ENCODE data around the gene GMPR. TPM values are rescaled to one million over a fixed set of nuclear protein-coding genes. Genes with fewer than 3 reads are reported as not detected.
A peak's percentile ranks its signal among the peaks of the same experiment; 100 is the strongest.

Gene GMPR
- 10 to 100 TPM; 18.5 to 47.6 (median 22.5) TPM for total RNA-seq
- 10 to 100 TPM; 17.0 to 49.1 (median 31.8) TPM for polyA plus RNA-seq
- long read RNA-seq, donor 1, transcript GMPR-201 (9 exons, 1,515 nt): major isoform, 11 of 22 reads
- long read RNA-seq, donor 1, transcript GMPR-202 (2 exons, 793 nt): major isoform, 11 of 22 reads
- long read RNA-seq, donor 1, partial matches to known transcripts: 0 of 22 reads
- long read RNA-seq, donor 1, other reads (novel, unspliced or antisense): 0 of 22 reads
- long read RNA-seq, donor 2, transcript GMPR-202 (2 exons, 793 nt): minor isoform, 7 of 19 reads
- long read RNA-seq, donor 2, transcript GMPR-201 (9 exons, 1,515 nt): major isoform, 12 of 19 reads
- long read RNA-seq, donor 2, partial matches to known transcripts: 0 of 19 reads
- long read RNA-seq, donor 2, other reads (novel, unspliced or antisense): 0 of 19 reads
- long read RNA-seq, donor 3, transcript GMPR-201 (9 exons, 1,515 nt): major isoform, 15 of 16 reads
- long read RNA-seq, donor 3, partial matches to known transcripts: 0 of 16 reads
- long read RNA-seq, donor 3, other reads (novel, unspliced or antisense): 0 of 16 reads
- long read RNA-seq, donor 4, transcript GMPR-201 (9 exons, 1,515 nt): major isoform, 20 of 22 reads
- long read RNA-seq, donor 4, partial matches to known transcripts: 2 of 22 reads
- long read RNA-seq, donor 4, other reads (novel, unspliced or antisense): 0 of 22 reads
- long read RNA-seq, donor 5, transcript GMPR-201 (9 exons, 1,515 nt): major isoform, 72 of 83 reads
- long read RNA-seq, donor 5, partial matches to known transcripts: 3 of 83 reads
- long read RNA-seq, donor 5, other reads (novel, unspliced or antisense): 8 of 83 reads
- long read RNA-seq, donor 6, transcript GMPR-201 (9 exons, 1,515 nt): major isoform, 5 of 5 reads
- long read RNA-seq, donor 6, partial matches to known transcripts: 0 of 5 reads
- long read RNA-seq, donor 6, other reads (novel, unspliced or antisense): 0 of 5 reads
- long read RNA-seq, donor 7, partial matches to known transcripts: 0 of 8 reads
- long read RNA-seq, donor 7, other reads (novel, unspliced or antisense): 0 of 8 reads
- long read RNA-seq, donor 8, transcript GMPR-201 (9 exons, 1,515 nt): minor isoform, 13 of 31 reads
- long read RNA-seq, donor 8, transcript GMPR-202 (2 exons, 793 nt): major isoform, 18 of 31 reads
- long read RNA-seq, donor 8, partial matches to known transcripts: 0 of 31 reads
- long read RNA-seq, donor 8, other reads (novel, unspliced or antisense): 0 of 31 reads
- long read RNA-seq, donor 9, transcript GMPR-202 (2 exons, 793 nt): minor isoform, 7 of 23 reads
- long read RNA-seq, donor 9, transcript GMPR-201 (9 exons, 1,515 nt): major isoform, 11 of 23 reads
- long read RNA-seq, donor 9, partial matches to known transcripts: 5 of 23 reads
- long read RNA-seq, donor 9, other reads (novel, unspliced or antisense): 0 of 23 reads
- long read RNA-seq, donor 10, transcript GMPR-201 (9 exons, 1,515 nt): major isoform, 7 of 14 reads
- long read RNA-seq, donor 10, transcript GMPR-202 (2 exons, 793 nt): major isoform, 7 of 14 reads
- long read RNA-seq, donor 10, partial matches to known transcripts: 0 of 14 reads
- long read RNA-seq, donor 10, other reads (novel, unspliced or antisense): 0 of 14 reads

GRCh38 chr6:16238057-16238962 is at the start of gene GMPR:
TSS of gene GMPR (plus strand) at chr6:16238587. CDS start at chr6:16238694, 107 bp downstream.
- no peaks in the 10 kb centered on the region for H3K9me3 ChIP-seq (replicated peaks in 1 of 3)
- WGBS, 4 donors: 3 to 12% (median 5%) methylated on average over 36 to 84 of the region's 84 CpGs
- H3K4me3 ChIP-seq: peak within 1 kb of the TSS; percentile 21 to 80 (median 65)
- peak within 1 kb of the TSS; percentile 69 to 95 (median 78) for H3K27ac ChIP-seq
- intact Hi-C loops (cut with DNase I): no loop called here
- H3K27me3 ChIP-seq: no peaks in the 10 kb centered on the region
- no peaks in the 10 kb centered on the region for H3K36me3 ChIP-seq (replicated peaks in 1 of 2)
- peaks cover 5 to 33% of the 10 kb centered on the region in 2 donors for H3K4me1 ChIP-seq (replicated peaks in 1 of 2)
- TF ChIP-seq POLR2A (IDR thresholded peaks at IDR 0.05): peak in 1 of 2 donors; percentile 84
- TF ChIP-seq, protein P1, sequence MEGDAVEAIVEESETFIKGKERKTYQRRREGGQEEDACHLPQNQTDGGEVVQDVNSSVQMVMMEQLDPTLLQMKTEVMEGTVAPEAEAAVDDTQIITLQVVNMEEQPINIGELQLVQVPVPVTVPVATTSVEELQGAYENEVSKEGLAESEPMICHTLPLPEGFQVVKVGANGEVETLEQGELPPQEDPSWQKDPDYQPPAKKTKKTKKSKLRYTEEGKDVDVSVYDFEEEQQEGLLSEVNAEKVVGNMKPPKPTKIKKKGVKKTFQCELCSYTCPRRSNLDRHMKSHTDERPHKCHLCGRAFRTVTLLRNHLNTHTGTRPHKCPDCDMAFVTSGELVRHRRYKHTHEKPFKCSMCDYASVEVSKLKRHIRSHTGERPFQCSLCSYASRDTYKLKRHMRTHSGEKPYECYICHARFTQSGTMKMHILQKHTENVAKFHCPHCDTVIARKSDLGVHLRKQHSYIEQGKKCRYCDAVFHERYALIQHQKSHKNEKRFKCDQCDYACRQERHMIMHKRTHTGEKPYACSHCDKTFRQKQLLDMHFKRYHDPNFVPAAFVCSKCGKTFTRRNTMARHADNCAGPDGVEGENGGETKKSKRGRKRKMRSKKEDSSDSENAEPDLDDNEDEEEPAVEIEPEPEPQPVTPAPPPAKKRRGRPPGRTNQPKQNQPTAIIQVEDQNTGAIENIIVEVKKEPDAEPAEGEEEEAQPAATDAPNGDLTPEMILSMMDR (IDR thresholded peaks at IDR 0.05): no peak
- DNase-seq: peak; percentile 79 to 88 (median 86)

DNA sequence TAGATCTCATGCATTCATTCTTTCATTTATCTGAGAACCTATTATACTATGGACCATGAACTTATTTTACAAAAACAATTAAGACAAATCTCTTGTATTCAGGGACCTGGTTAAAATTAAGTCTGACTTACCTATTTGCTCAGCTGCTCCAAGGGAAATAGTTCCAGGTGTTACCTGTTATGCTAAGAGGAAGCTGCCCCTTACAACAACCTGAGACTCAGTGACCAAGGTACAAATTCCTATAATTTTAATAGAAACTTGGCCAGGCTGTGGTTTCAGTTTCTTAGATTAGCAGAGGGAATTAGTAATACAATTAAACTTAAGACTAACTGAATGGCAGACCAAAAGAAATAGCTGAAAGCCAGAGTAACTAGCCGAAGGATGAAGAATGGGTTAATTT is 48.2 kb upstream of the GMPR start:
- 68 to 81% (median 77%) methylated on average over 1 of the region's 1 CpG for WGBS, 4 donors
- intact Hi-C loops (cut with DNase I): no loop called here
- Histone ChIP-seq H3K4me1 (replicated peaks in 1 of 2) (no peaks in the 10 kb centered on the region), H3K36me3 (replicated peaks in 1 of 2) (no peaks in the 10 kb centered on the region), H3K27me3 (no peaks in the 10 kb centered on the region), H3K4me3 (no peak overlapping the region), H3K27ac (no peak overlapping the region), H3K9me3 (replicated peaks in 1 of 3) (no peaks in the 10 kb centered on the region)
- no peak for TF ChIP-seq POLR2A (IDR thresholded peaks at IDR 0.05)
- TF ChIP-seq, protein P1 (IDR thresholded peaks at IDR 0.05): no peak
- no peak for DNase-seq

DNA sequence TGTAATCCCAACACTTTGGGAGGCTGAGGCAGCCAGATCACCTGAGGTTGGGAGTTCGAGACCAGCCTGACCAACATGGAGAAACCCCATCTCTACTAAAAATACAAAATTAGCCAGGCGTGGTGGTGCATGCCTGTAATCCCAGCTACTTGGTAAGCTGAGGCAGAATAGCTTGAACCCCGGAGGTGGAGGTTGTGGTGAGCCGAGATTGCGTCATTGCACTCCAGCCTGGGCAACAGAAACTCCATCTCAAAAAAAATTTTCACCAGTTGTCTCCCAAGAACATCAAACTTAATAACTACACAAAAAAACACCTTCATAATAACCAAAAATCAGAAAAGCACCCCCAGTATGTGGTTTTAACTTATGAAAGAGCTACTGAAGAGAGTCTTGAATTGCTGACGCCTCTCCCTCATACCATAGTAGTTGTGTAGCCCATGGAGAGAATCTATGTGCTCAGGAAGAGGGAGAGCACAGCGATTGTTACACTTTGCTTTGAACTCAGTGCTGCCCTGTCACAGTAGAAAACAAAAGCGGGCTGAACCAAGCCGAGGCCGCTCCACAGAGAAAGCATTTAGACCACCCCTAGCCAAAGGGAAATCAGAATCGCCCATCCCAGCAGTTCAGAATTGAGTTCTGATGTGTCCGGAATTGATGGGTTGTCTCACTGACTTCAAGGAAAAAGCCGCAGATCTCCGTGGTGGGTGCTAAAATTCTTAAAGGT is 42.0 kb upstream of the GMPR start:
- DNase-seq: no peak
- Histone ChIP-seq H3K4me3 (no peak overlapping the region), H3K9me3 (replicated peaks in 1 of 3) (no peaks in the 10 kb centered on the region), H3K4me1 (replicated peaks in 1 of 2) (no peaks in the 10 kb centered on the region), H3K27me3 (no peaks in the 10 kb centered on the region), H3K36me3 (replicated peaks in 1 of 2) (no peaks in the 10 kb centered on the region), H3K27ac (no peak overlapping the region)
- TF ChIP-seq, protein P1 (IDR thresholded peaks at IDR 0.05): no peak
- no peak for TF ChIP-seq POLR2A (IDR thresholded peaks at IDR 0.05)
- 83 to 90% (median 88%) methylated on average over 14 of the region's 14 CpGs for WGBS, 4 donors
- intact Hi-C loops (cut with DNase I): no loop called here

All from adrenal gland (tissue), 19 donors.